Measurements from ENCODE around the gene SLC18A2. TPM values are rescaled to one million over a fixed set of nuclear protein-coding genes. Genes with fewer than 3 reads are reported as not detected.

The SLC18A2 gene
- total and polyA plus RNA-seq, 10 of the 15 experiments (the other 5 are each of a cell fraction or from before 2014, with no cell fraction given) = 0.06 to 1.1 (median 0.25) TPM; not detected in 5

- TF ChIP-seq RB1 (IDR thresholded peaks at IDR 0.05; ENCODE audit: borderline replicate concordance) = no peak
- TF ChIP-seq TARDBP (IDR thresholded peaks at IDR 0.05; ENCODE audit: borderline replicate concordance) = no peak
- TF ChIP-seq BCL11A (IDR thresholded peaks at IDR 0.05; ENCODE audit: low read depth, low read length) = no peak
- FAIRE-seq (no peak), ATAC-seq (no peak), DNase-seq (ENCODE audit: low read depth, low spot score) (no peak)
- H3K4me2 ChIP-seq (ENCODE audit: control insufficient read depth, insufficient read depth) = no peak overlapping the region
- H4K20me1 ChIP-seq (ENCODE audit: control insufficient read depth, insufficient read depth) = no peaks in the 10 kb centered on the region
- WGBS (ENCODE audit: insufficient coverage, insufficient replicate concordance, low lambda C conversion rate, missing lambda C conversion rate) = 13% methylated on average over 3 of the region's 3 CpGs
- intact Hi-C loops (cut with micrococcal nuclease; ENCODE audit: unreplicated experiment) (no loop called here), in situ Hi-C loops (cut with MboI) (loop anchor here (5.0 to 10.0 kb wide), 2 partner anchors 92 to 1010 kb away; no protein-coding TSS in a partner anchor)
- H3K79me2 ChIP-seq (ENCODE audit: control insufficient read depth, insufficient read depth, low read length) = no peaks in the 10 kb centered on the region
- H3K27me3 ChIP-seq (replicated peaks in 1 of 2; ENCODE audit: control insufficient read depth in 2 of 2, insufficient read depth in 2 of 2, low read length in 1 of 2) = no peaks in the 10 kb centered on the region; a peak in 3 of 4 replicates
- ChIA-PET POLR2A (no interaction called here), CTCF (interaction anchor here (0.8 to 4.7 kb wide), 3 partner anchors 8 to 225 kb away, joined by 3 to 43 read pairs (median 9); no protein-coding TSS in a partner anchor), SMC1A (ENCODE audit: uncharacterized antibody, unreplicated experiment) (interaction anchor here (0.9 to 1.4 kb wide), 2 partner anchors 13 to 91 kb away, joined by 3 read pairs; no protein-coding TSS in a partner anchor), RAD21 (ENCODE audit: unreplicated experiment) (interaction anchor here (2.2 kb wide), 1 partner anchor 95 kb away, joined by 7 read pairs; no protein-coding TSS in a partner anchor)
- no TSS peak for BruUV-seq (replicated peaks)
- H3K36me3 ChIP-seq (ENCODE audit: control insufficient read depth in 2 of 2, insufficient read depth in 2 of 2, low read length in 1 of 2) = no peaks in the 10 kb centered on the region
- no peak overlapping the region for H3K4me3 ChIP-seq
- H3K9ac ChIP-seq (ENCODE audit: control insufficient read depth, insufficient read depth, low read length) = no peak overlapping the region
- no peak overlapping the region for H3K27ac ChIP-seq (ENCODE audit: control insufficient read depth, insufficient read depth)
- no peak overlapping the region for H2AFZ ChIP-seq (ENCODE audit: control insufficient read depth, low read depth, low read length)
- H3K4me1 ChIP-seq (ENCODE audit: control insufficient read depth, insufficient read depth, low read length) = no peaks in the 10 kb centered on the region
- no peaks in the 10 kb centered on the region for H3K9me3 ChIP-seq (replicated peaks; ENCODE audit: control insufficient read depth, insufficient read depth, low read length)
Measured at GRCh38 chr10:117224881-117225280, 16.0 kb upstream of the SLC18A2 start.

- Histone ChIP-seq H3K4me2 (ENCODE audit: control insufficient read depth, insufficient read depth) (no peak overlapping the region), H3K9ac (ENCODE audit: control insufficient read depth, insufficient read depth, low read length) (no peak overlapping the region), H2AFZ (ENCODE audit: control insufficient read depth, low read depth, low read length) (no peak overlapping the region), H3K36me3 (ENCODE audit: control insufficient read depth in 2 of 2, insufficient read depth in 2 of 2, low read length in 1 of 2) (no peaks in the 10 kb centered on the region), H3K4me3 (no peak overlapping the region), H3K79me2 (ENCODE audit: control insufficient read depth, insufficient read depth, low read length) (no peaks in the 10 kb centered on the region), H3K27me3 (replicated peaks in 1 of 2; ENCODE audit: control insufficient read depth in 2 of 2, insufficient read depth in 2 of 2, low read length in 1 of 2) (no peaks in the 10 kb centered on the region; a peak in 1 of 4 replicates), H3K4me1 (ENCODE audit: control insufficient read depth, insufficient read depth, low read length) (no peaks in the 10 kb centered on the region), H4K20me1 (ENCODE audit: control insufficient read depth, insufficient read depth) (no peaks in the 10 kb centered on the region), H3K27ac (ENCODE audit: control insufficient read depth, insufficient read depth) (no peak overlapping the region), H3K9me3 (replicated peaks; ENCODE audit: control insufficient read depth, insufficient read depth, low read length) (no peaks in the 10 kb centered on the region)
- ATAC-seq (peak; percentile 61), FAIRE-seq (no peak), DNase-seq (ENCODE audit: low read depth, low spot score) (no peak)
- intact Hi-C loops (cut with micrococcal nuclease; ENCODE audit: unreplicated experiment) (no loop called here), in situ Hi-C loops (cut with MboI) (loop anchor here (10.0 kb wide), 1 partner anchor 1008 kb away; no protein-coding TSS in a partner anchor)
- TF ChIP-seq NFYB (IDR thresholded peaks at IDR 0.05; ENCODE audit: insufficient read depth, low read depth, low read length) = 0 out of 2 replicates have a peak, but pooled peaks have one; percentile 23
- peak; percentile 31; the same call in 1 of the 2 replicates for TF ChIP-seq SMC3 (IDR thresholded peaks at IDR 0.05; ENCODE audit: borderline replicate concordance, low read length)
- peak; percentile 36; the same call in 1 of the 2 replicates for TF ChIP-seq RAD21 (IDR thresholded peaks at IDR 0.05; ENCODE audit: insufficient read depth, low read depth, low read length)
- TF ChIP-seq KDM1A (IDR thresholded peaks at IDR 0.05; ENCODE audit: borderline replicate concordance) = no peak
- TF ChIP-seq WRNIP1 (IDR thresholded peaks at IDR 0.05; ENCODE audit: borderline replicate concordance, low read depth, low read length) = no peak
- peak; percentile 47 to 53 (median 47); a peak in 5 of 6 replicates for TF ChIP-seq CTCF (IDR thresholded peaks at IDR 0.05 in 2 of 3, conservative IDR thresholded peaks at IDR 0.05 in 1 of 3; ENCODE audit: control insufficient read depth in 2 of 3, extremely low read depth in 1 of 3, insufficient read depth in 1 of 3, low read depth in 3 of 3, low read length in 3 of 3)
- TF ChIP-seq YBX1 (IDR thresholded peaks at IDR 0.05) = no peak
- ChIA-PET CTCF (interaction anchor here (0.8 to 4.7 kb wide), 12 partner anchors 9 to 1015 kb away, joined by 3 to 43 read pairs (median 4); no protein-coding TSS in a partner anchor), POLR2A (no interaction called here), RAD21 (ENCODE audit: unreplicated experiment) (interaction anchor here (1.0 to 1.6 kb wide), 4 partner anchors 10 to 224 kb away, joined by 3 to 4 read pairs (median 4); no protein-coding TSS in a partner anchor), SMC1A (ENCODE audit: uncharacterized antibody, unreplicated experiment) (interaction anchor here (0.8 to 2.9 kb wide), 7 partner anchors 15 to 222 kb away, joined by 3 to 9 read pairs (median 5); no protein-coding TSS in a partner anchor)
- WGBS (ENCODE audit: insufficient coverage, insufficient replicate concordance, low lambda C conversion rate, missing lambda C conversion rate) = 16% methylated on average over 10 of the region's 10 CpGs
- BruUV-seq (replicated peaks) = no TSS peak
Measured at GRCh38 chr10:117226813-117227451, 14.0 kb upstream of the SLC18A2 start.

Data from GM12878 (cell line).